Measurements from ENCODE around the gene MBNL1. TPM values are rescaled to one million over a fixed set of nuclear protein-coding genes. Genes with fewer than 3 reads are reported as not detected.

MBNL1 gene
- total and polyA plus RNA-seq, 2 of the 13 experiments (the other 11 are each of a cell fraction or from before 2014, with no cell fraction given) = 27.1 to 55.4 TPM

GRCh38 chr3:152295344-152295743 lies 26.6 kb downstream of the MBNL1 start:
- Histone ChIP-seq H3K36me3 (replicated peaks in 1 of 2; ENCODE audit: control insufficient read depth in 1 of 2, insufficient read depth in 2 of 2, low read length in 2 of 2) (peaks cover under 1 to 3% of the 10 kb centered on the region in 2 experiments; a peak in 1 of 5 replicates), H2AFZ (ENCODE audit: low read length) (no peak overlapping the region), H3K4me1 (ENCODE audit: insufficient read depth, low read length) (peaks cover 60% of the 10 kb centered on the region), H3K79me2 (ENCODE audit: insufficient read depth, low read length) (peaks cover 87% of the 10 kb centered on the region), H4K20me1 (ENCODE audit: insufficient read depth, low read length) (peaks cover 5% of the 10 kb centered on the region; the same call in 1 of the 2 replicates), H3K9ac (ENCODE audit: insufficient read depth, low read depth, low read length) (no peak overlapping the region), H3K4me2 (ENCODE audit: low read depth, low read length) (no peak overlapping the region), H3K27me3 (ENCODE audit: control insufficient read depth in 1 of 2, insufficient read depth in 2 of 2, low read length in 2 of 2) (no peaks in the 10 kb centered on the region), H3K9me3 (ENCODE audit: low read length) (no peaks in the 10 kb centered on the region), H3K27ac (ENCODE audit: extremely low read length, insufficient read depth, low read length) (no peak overlapping the region), H3K4me3 (replicated peaks in 1 of 3; ENCODE audit: insufficient read depth in 1 of 3, low read depth in 2 of 3, low read length in 3 of 3) (no peak overlapping the region)
- in situ Hi-C loops (cut with HindIII; ENCODE audit: extremely low pct_ligation_motif_present, low pct_unique_long_range_greater_than_20kb) (no loop called here), intact Hi-C loops (cut with micrococcal nuclease; ENCODE audit: unreplicated experiment) (no loop called here)
- WGBS (ENCODE audit: low lambda C conversion rate) = 100% methylated on average over 1 of the region's 1 CpG
- BruUV-seq (replicated peaks) = no TSS peak
- CTCF ChIA-PET (ENCODE audit: low intra/inter-chr PET ratio, low total read pairs) = no interaction called here
- POLR2A ChIA-PET = no interaction called here
- no peak for TF ChIP-seq DZIP1 (CRISPR knock-in tag; IDR thresholded peaks at IDR 0.05)
- TF ChIP-seq ZEB1 (IDR thresholded peaks at IDR 0.05; ENCODE audit: insufficient replicate concordance, low read depth) = no peak
- TF ChIP-seq PHF20 (CRISPR knock-in tag; IDR thresholded peaks at IDR 0.05) = no peak
- TF ChIP-seq E2F5 (CRISPR knock-in tag; conservative IDR thresholded peaks at IDR 0.05) = no peak
- no peak for TF ChIP-seq TRIM22 (IDR thresholded peaks at IDR 0.05)
- TF ChIP-seq NFE2L1 (CRISPR knock-in tag; IDR thresholded peaks at IDR 0.05; ENCODE audit: borderline replicate concordance) = no peak
- TF ChIP-seq ZNF546 (CRISPR knock-in tag; conservative IDR thresholded peaks at IDR 0.05) = no peak
- TF ChIP-seq ZNF205 (CRISPR knock-in tag; IDR thresholded peaks at IDR 0.05) = no peak
- TF ChIP-seq BRCA1 (CRISPR knock-in tag; IDR thresholded peaks at IDR 0.05) = no peak
- TF ChIP-seq SPEN (CRISPR knock-in tag; IDR thresholded peaks at IDR 0.05; ENCODE audit: low read depth) = no peak
- no peak for TF ChIP-seq ZSCAN9 (CRISPR knock-in tag; IDR thresholded peaks at IDR 0.05; ENCODE audit: borderline replicate concordance)
- no peak for TF ChIP-seq ZNF235 (CRISPR knock-in tag; IDR thresholded peaks at IDR 0.05; ENCODE audit: borderline replicate concordance)
- TF ChIP-seq ATM (IDR thresholded peaks at IDR 0.05; ENCODE audit: borderline replicate concordance) = no peak
- TF ChIP-seq RAD51 (IDR thresholded peaks at IDR 0.05; ENCODE audit: borderline replicate concordance) = no peak
- TF ChIP-seq REXO4 (CRISPR knock-in tag; IDR thresholded peaks at IDR 0.05; ENCODE audit: borderline replicate concordance) = no peak
- no peak for ATAC-seq
- FAIRE-seq = no peak
- no peak for DNase-seq (ENCODE audit: low spot score)
